Hematopoietic multipotent progenitor cell treated with erythropoietin and hydrocortisone succinate and interleukin-3 and kit ligand, for 8 days (in vitro differentiated cells): ENCODE data around the gene PPP2R5C.
"Not testable (repeated sequence)": the region's sequence is repeated elsewhere in the genome, so short reads cannot be mapped to it uniquely, and the experiment has no call there.

Experiments
- DNase-seq: peaks from one replicate; pipeline ENCODE4 v3.0.0-alpha.2; 2015

Gene PPP2R5C

DNA sequence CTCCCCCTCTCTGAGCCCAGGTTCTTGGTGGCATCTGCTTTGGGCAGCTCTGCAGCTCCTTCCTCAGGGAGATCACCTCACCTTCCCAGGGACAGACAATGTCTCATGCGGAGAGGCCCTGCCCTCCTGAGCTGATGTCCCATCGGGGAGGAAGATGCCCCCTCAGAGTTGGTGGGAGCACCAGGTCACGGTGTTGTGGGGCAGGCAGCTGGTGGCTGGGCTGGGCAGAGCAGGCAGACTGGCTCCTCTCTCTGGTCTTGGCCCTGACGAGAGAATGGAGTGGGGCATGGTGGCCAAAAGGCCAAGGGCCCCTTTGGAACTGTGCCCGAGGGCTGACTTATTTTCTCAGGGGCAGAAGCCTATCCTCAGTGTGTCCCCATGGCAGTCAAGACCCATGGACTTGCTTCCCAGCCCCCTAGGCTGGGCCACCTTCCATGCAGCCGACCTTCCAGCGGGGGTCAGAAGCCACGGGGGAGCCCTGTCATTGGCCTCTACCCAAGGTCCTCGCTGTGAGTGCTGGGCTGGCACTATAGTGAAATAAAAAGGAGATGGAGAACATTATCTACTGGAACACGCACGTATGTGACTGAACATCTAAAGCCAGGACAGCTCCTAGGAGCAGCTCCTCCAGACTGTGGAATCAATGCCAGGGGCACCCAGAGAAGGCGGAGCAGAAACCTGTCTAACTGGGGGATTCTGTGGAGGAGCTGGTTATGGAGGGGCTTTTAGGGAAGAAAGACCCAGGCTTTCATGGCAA, 21.9 kb downstream of the PPP2R5C start:
- no peak for DNase-seq

DNA sequence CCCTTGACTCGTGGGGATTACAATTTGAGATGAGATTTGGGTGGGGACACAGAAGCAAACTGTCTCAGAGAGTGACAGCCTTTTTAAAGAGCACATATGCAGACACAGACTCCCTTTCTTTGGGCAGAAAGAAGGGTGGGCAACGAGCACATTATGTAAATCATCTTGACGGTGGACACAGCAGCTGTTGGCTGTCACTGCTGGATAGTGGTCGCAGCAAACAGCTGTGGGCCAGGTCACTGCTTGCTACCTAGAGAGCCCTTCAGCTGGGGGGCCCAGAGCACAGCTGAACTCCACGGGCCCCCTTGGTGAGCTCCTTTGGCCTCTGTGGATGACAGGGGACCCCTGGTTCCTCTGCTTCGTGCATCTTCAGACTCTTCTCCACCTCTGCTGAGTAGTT, 23.1 kb downstream of the PPP2R5C start:
- DNase-seq: no peak

GRCh38 chr14:101788016-101788635, 26.6 kb downstream of the PPP2R5C start:
- DNase-seq: no peak

- DNase-seq: no peak
These were observed 27.7 kb downstream of the PPP2R5C start for GRCh38 chr14:101789222-101789621.

DNA sequence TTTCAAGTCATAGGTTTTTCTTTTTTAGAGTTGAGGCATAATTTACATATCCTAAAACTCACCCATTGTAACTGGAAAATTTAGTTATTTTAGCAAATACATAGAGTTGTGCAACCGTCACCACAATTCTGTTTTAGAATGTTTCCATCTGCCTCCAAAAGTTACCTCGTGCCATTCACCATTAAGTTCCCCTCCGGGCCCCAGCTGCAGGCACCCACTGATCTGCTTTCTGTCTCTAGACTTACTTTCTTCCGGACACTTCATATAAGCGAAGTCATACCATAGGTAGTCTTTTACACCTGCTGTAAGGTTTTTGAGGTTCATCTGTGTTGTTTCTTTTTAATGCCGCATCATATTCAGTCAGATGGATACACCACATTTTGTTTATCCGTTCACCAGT, 28.7 kb downstream of the PPP2R5C start:
- DNase-seq: no peak

- no peak for DNase-seq
These were observed 30.5 kb downstream of the PPP2R5C start for GRCh38 chr14:101791919-101792572.

- no peak for DNase-seq
These were observed 34.5 kb downstream of the PPP2R5C start for GRCh38 chr14:101796016-101796415.

DNA sequence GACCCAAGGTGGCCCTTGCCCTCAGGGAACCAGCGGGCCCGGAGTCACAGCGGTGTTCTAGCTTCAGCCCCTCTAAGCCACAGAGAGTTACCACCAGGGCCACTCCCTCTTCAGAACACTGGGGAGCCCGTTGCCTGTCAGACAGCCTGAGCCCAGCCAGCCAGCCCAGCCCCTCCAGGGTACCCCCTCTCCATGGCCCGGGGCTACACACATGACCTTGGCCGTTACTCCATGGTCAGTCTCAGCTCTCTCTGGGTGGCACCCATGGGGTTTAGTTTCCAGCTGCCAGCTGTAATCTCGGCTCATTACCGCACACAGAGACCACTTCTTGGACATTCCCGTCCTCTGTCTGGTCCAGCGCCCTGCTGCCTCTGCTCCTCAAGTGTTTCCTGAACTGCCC, 35.0 kb downstream of the PPP2R5C start:
- DNase-seq: no peak

DNA sequence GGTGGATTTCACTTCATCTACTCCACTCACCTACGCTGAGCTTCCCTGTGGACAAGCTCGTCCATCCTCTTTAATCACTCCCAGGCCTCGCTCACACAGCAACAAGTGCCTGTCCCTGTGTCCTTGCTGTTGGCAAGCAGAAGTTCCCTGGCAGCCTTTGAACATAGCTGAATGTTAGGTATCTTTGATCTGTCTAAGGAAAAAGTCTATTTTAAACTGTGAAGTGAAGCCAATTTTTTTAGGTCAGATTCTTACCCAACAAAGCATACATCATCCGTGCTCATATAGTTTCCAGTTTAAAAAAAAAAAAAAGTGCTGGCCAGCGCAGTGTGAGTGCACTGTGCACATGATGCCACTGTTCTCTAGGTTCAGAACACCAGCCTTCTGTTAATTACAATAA, 36.3 kb downstream of the PPP2R5C start:
- DNase-seq: no peak

GRCh38 chr14:101804373-101804772, 42.9 kb downstream of the PPP2R5C start:
- DNase-seq: not testable (repeated sequence)

DNA sequence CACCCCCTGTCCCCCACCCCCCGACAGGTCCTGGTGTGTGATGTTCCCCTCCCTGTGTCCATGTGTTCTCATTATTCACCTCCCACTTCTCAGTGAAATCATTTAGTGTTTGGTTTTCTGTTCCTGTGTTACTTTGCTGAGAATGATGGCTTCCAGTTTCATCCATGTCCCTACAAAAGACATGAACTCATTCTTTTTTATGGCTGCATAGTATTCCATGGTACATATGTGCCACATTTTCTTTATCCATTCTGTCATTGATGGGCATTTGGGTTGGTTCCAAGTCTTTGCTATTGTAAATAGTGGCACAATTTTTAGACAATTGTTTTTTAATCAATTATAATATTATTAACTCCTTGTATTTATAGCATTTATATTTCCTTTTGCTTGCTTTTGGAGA, 44.7 kb downstream of the PPP2R5C start:
- not testable (repeated sequence) for DNase-seq

GRCh38 chr14:101808020-101808641, 46.6 kb downstream of the PPP2R5C start:
- no peak for DNase-seq

- no peak for DNase-seq
These were observed 47.6 kb downstream of the PPP2R5C start for GRCh38 chr14:101808894-101809670.

DNA sequence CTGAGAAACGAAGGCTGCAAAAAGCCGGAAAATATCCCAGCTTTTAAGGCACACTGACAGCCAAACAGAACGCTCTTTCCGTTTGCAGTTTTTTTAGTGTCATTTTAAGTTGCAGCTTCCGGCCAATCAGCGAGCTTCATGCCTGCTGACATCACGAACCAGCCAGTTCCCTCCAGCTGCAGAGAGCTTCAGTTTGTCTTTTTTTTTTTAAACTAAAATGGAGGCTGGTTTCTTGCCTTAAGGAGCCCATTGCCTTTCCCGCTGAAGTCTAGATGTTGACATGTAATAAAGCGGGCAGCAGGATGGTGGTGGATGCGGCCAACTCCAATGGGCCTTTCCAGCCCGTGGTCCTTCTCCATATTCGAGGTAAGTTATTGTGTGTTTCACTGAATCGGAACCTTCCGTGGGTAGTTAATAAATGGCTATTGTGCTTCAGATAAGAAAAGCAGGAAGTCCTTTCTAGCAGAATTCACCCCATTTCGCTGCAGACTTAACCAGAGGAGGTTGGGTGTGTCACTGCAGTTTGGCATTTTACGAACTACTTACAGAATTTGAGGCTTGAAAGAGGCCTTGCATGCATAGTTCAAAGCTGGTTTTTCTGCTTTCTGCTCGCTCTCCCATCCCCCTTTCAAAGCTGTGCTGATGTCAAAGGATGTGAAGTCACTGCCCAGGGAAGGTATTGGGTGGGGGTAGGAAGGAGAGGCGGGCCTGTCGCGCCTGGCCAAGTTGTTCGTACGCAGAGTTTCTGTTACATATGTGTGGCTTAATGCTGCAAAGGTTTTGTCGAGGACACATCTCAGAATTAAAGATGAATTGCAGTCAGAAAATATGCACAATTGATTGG, 48.4 kb downstream of the PPP2R5C start:
- DNase-seq: peak; percentile 98

- peak; percentile 60 for DNase-seq
These were observed 49.5 kb downstream of the PPP2R5C start for GRCh38 chr14:101810897-101811621.

GRCh38 chr14:101812071-101812470, 50.6 kb downstream of the PPP2R5C start:
- DNase-seq: no peak

- DNase-seq: no peak
These were observed 51.8 kb downstream of the PPP2R5C start for GRCh38 chr14:101813171-101813759.

- DNase-seq: no peak
These were observed 52.3 kb downstream of the PPP2R5C start for GRCh38 chr14:101813833-101814232.

DNA sequence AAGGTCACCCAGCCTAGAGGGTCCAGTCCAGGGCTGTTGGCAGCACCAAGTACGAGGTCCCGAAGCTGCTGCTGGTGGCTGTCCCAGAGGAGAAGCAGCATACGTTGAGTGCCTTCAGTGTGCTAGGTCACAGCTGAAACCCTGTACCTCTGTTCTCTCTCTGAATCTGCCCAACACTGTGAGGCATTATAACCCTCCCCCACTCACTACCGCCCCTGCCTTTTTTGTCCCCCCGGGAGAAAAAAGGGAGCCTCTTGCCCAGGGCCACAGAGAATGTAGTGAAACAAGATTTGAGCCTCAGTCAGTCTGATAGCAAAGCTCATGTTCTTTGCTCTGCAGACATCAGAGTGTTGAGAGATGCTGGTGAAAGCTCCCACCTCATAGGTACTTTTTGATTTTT, 53.4 kb downstream of the PPP2R5C start:
- no peak for DNase-seq

DNA sequence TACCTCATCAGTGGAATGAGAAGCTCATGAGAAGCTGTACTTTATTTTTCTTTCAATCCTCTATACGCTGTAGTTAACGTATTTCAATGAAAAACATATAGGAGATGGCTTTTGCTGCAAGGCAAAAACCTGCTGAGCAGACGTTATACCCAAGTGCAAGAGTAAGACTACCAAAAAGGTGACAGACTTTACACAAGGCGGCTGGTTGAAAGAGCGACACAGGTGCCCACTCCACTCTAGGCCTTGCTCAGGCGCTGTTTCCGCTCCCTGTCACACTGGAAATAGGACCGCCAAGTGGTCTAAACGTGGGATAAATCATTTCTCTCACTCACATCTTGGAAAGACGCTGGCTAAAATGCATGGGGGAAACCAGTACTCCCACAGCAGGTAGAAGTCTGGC, 54.5 kb downstream of the PPP2R5C start:
- DNase-seq: no peak

DNA sequence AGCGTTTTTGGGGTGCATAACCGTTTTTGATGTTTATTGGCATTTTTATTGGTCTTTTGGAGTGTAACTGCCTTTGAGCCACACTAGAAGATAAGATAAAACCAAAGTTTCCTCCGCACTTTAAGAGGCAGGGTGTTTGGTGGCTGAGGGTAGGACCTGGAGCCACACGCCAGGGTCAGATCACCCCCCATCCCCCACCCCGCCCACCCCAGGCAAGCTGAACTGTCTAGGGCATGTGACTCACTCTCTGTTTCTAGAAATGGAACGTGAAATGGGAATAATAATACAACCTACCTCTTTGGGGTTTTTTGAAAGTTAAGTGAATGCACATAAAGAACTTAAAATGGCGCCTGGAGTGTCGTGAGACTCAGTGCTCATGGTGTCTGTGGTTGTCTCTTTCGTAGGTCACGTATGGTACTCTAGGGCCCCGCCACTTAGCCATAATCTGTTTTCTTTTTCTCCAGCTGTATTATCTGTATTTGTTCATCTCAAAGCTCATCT, 56.0 kb downstream of the PPP2R5C start:
- DNase-seq: peak; percentile 82
